CD1c-positive myeloid dendritic cell (primary cell): Measurements from ENCODE around the gene ETNPPL.
"Not testable (repeated sequence)": the region's sequence is repeated elsewhere in the genome, so short reads cannot be mapped to it uniquely, and the experiment has no call there.

Source experiments
- DNase-seq: peaks from one replicate; pipeline ENCODE4 v3.0.0-alpha.2; 2016; ENCODE audit errors: extremely low spot score

ETNPPL gene

DNA sequence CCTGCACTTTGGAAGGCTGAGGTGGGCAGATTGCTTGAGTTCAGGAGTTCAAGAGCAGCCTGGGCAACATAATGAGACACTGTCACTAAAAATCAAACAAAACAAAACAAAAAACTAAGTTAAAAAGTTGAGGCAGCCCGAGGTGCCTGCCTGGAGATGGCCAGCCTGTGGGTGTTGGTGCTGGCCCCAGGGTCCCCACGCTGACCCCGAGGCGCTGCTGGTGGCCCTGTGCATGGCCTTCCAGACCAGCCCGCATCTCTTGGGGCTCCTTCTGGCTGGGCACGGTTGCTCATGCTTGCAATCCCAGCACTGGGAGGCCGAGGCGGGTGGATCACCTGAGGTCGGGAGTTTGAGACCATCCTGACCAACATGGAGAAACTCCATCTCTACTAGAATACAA, 4.4 kb downstream of the ETNPPL start:
- DNase-seq: no peak

DNA sequence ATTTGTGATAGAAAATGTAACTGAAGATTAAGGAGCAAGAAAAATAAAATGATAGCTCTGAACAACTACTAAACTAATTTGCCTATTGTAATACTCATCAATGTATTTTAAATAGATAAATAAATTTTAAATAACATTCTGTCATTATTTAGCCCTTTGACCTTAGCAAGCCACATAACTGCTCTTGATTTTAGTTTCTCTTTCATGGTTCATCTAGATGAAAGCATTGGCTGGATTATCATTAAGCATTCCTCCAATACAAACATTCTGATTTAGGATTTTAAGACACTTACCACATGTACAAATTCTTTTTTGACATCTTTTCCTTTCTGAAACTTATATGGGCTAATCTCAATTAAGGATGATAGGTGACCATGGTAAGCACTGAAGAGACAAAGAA, 8.5 kb downstream of the ETNPPL start:
- DNase-seq: no peak

DNA sequence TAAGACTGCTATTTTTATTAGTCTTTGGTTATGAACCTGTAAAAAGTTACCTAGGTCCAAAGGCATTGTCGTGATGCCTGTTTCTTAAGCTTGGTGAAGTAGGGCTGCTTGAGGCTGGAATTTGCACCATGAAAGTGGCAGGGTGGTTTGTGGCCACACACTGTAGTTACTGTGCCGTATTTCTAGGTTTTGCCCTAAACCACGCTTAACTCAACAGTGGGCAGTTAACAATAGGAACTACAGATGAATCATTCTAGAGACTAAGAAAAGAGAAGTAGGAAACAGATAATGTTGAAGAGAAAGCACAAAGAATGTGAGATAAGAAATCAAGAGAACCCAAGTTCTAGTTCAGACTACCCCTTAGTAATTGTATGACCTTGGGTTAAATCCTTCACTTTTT, 11.5 kb downstream of the ETNPPL start:
- no peak for DNase-seq

GRCh38 chr4:108749119-108749518, 13.7 kb downstream of the ETNPPL start:
- DNase-seq: no peak

- DNase-seq: no peak
These were observed 16.3 kb downstream of the ETNPPL start for GRCh38 chr4:108746511-108746910.

DNA sequence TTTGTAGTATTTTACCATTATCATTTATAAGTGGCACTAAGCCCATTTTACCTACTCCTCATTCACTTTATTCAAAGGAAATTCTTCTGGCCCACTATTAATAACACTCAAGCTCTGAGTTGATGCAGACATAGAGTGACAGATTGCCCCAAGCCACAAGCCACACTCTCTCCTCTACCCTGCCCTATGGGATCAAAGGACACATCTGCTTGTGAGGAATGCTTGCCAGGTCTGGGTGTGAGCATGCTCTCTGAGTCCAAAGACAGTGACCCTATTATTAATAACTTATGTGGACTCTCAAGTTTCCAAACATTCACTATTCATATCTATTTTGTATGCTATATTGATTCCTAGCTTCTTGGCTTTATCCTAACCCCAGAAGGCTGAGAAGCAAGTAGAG, 18.5 kb downstream of the ETNPPL start:
- no peak for DNase-seq

GRCh38 chr4:108742451-108743420, 20.1 kb downstream of the ETNPPL start:
- no peak for DNase-seq

DNA sequence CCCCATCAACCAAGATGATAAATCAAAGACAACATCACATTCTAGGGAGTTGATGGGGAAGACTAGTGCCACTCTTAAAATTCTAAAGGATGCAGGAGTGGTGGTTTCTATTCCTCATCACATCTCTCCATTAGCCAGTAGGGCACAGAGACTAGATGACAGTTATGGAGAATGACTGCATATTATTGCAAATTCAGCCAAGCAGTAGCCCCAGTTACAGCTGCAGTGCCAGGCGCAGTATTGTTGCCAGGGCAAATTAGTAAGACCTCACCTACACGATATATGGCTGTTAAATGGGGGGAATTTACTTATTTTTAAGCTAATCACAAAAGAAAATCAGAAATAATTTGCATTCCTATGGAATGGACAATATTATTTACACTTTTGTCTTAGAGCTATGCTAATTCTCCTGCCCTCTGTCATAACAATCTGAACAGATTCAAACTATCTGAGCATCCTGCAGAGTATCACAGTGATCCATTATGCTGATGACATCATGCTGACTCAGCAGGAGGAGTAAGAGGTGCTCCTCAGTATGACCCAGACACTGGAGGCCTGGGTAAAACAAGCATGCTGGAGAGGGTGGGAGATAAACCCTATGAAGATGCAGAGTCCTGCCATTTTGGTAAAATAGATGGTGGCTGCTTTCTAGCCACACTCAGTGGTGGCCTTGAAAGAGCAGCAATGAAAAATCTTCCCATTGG, 24.7 kb downstream of the ETNPPL start:
- DNase-seq: no peak

- DNase-seq: no peak
These were observed 31.8 kb downstream of the ETNPPL start for GRCh38 chr4:108731006-108731405.

DNA sequence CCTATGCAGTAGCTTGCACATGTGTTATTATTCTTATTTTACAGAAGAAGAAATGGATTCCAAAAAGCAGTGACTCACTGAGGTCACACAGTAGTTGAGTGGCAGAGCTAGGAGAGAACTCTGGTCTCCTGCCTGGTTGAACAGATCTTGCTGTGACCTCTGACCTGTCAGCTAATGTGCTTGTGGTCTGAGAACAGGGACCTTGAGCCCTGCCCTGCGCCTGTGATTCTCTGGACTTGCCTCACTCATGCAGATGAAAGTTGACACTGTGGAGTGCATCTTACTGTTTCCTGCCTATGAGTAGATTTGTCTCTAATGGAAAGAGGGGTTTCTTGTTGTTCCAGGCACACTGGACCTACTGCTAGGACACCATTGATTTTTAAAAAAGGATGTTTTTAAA, 32.3 kb downstream of the ETNPPL start:
- no peak for DNase-seq

- DNase-seq: no peak
These were observed 33.1 kb downstream of the ETNPPL start for GRCh38 chr4:108729731-108730130.

DNA sequence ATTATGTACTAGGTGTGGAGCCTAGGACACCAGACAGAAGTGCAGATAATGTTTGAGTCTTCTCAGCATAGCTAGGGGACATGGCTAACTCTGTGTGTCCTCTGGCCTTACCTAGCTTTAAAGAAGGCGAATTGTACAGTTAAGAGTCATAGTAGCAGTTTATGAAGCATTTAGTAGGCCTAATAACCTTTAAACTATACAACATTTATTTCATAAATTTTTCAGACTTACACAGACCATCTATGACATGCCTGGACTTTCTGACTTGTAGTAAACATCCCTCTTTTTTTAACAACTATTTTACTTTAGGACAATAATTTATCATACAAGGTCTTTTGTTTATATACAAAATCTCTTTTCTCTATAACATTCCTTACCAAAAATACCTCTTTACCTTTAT, 37.4 kb downstream of the ETNPPL start:
- DNase-seq: no peak

DNA sequence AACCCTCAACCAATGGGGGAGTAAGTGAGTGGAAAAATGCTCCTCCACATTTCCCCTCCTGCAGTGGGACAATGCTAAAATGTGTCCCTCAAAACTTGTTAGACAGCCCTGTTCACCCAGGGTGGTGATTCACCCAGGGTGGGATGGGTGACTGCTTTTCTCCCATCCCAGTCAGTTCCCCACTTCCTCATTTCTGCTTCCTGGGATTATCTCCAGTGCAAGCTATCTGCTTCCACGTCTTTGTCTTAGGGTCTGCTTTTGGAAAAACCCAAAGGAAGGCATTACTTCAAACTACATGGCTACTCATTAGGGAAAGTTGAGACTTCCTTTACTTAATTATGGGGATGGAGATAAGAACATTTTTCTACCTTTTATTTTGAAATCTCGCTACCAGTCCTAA, 45.5 kb downstream of the ETNPPL start:
- DNase-seq: no peak

DNA sequence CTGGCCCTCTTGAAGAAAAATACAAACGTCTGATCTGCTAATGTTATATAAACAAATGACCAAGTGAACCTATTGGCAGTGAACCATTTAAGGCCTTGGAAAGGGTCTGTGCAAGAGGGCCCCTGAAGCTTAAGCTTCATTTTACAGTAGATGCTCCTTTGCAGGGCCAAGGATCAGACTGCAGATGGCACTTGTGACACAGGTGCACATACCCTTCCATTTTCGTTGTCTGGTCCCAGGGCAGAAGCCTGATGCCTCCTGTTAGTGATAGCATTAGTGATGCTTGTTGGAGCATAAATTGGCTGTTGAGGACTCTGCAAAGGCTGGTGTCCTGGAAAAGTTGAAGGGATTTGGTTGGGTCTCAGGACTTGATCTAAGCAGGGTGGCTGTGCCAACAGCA, 46.5 kb downstream of the ETNPPL start:
- no peak for DNase-seq

DNA sequence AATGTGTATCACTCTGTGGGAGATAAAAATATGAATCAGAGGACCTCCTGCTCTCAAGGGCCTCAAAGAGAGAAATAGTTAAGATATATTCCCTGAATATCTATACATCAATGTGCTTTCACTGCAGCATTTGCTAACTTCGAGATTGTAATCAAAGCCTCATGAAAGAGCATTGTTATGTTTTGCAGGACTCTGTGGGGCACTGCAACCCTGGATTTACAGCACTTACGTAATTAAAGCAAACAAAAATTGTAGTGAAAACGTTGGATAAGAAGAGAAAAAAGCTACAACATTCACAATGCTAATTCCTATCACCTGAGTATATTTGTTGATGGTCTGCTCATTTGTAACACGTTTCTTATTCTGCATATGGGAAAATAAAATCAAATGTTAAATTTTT, 48.0 kb downstream of the ETNPPL start:
- no peak for DNase-seq

- DNase-seq: not testable (repeated sequence)
These were observed 52.3 kb downstream of the ETNPPL start for GRCh38 chr4:108710578-108710977.

DNA sequence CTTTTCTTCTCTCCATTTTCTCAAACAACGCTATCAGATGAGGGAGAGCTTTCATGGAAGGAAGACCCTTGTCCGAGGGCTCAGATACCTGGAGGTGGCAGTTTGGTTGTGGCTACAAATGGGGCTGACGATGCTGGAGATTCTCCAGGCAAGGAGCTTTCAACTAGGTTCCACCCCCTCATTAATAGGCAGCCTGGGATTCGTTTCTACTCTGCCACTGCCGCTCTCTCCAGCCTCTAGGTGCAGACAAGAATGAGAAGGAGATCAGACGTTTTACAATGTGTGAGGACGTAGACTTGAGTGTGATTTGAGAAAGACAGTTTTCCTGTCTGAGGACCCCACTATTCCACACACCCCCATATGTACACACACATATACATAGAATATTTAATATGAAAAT, 53.1 kb downstream of the ETNPPL start:
- no peak for DNase-seq

DNA sequence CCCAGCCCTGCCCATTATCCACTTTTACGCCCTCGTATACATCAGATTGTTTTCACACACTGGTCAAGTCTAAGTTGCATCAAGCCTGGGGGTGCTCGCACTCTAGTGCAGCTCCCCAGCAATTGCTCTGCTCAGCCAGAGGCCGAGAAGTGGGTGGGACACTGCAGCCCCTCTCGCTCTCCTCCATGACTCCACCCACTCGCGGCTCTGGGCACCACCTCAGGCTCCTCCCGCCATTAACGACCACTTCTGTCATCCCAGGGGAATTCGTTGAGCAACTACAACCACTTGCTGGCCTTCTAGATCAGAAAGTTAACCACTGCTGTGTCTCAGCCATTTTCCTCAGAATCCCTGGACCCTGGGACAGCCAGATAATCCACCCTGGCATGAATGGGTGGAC, 53.6 kb downstream of the ETNPPL start:
- DNase-seq: no peak

DNA sequence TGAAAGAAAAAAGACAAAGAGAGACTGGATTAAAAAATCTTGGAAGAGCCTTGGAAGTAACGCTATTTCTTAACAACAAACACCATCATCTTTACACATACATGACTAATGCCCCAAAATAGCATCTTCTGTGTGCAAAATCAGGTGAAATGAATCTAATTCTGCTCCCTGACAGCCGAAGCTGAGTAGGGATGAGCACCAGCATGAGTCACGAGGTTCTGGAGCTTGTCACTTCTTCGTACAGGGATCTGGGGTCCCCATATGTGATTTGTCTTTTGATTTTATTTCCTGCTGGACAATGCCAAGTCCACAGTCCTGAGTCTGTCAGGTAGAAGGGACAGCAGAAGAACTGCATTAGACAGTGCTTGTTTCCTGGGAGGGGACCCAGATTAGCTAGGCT, 56.6 kb downstream of the ETNPPL start:
- DNase-seq: no peak

GRCh38 chr4:108703966-108704365, 58.9 kb downstream of the ETNPPL start:
- no peak for DNase-seq

GRCh38 chr4:108703370-108703769, 59.5 kb downstream of the ETNPPL start:
- no peak for DNase-seq

DNA sequence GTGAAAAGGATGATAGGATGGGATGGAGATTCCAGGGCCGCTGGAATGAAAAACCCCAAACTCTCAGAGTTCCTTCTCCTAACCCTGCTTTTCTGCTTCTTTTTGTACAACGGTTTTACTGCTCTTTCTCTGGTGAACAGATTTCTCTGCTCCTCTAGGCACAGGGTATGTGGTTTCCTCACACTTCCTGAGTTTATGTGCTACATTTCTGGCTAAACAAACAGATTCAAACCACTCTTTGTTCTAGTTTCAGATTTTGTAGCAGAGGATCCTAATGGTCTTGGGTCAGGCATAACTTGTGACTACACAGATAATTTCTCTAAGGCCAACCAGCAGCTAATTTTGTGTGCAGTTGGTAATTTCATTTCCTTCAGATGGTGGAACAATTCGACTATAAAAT, 59.9 kb downstream of the ETNPPL start:
- DNase-seq: no peak

- no peak for DNase-seq
These were observed 62.6 kb downstream of the ETNPPL start for GRCh38 chr4:108700081-108700757.
